K562 (cell line): Measurements from ENCODE around the gene MFAP3L. TPM values are rescaled to one million over a fixed set of nuclear protein-coding genes. Genes with fewer than 3 reads are reported as not detected.

Experiments
- ATAC-seq: fragments of 200-7000 bp; cut with Tn5 transposase; 3 replicates; pipeline ENCODE4 v1.9.1; 2020; ENCODE audit warnings: moderate library complexity
- BruUV-seq: library from RNA; stranded (reverse); fragments of 400-500 nt; replicated peaks from 2 replicates; lab custom pipeline; 2021; lab: Mats Ljungman, UMichigan
- CTCF ChIA-PET: fragments of 300-600 bp; formaldehyde crosslinking; extraction: SDS; loops from one replicate; lab custom pipeline; 2021; ENCODE audit warnings: low intra/inter-chr PET ratio; lab: Yijun Ruan, JAX
- POLR2A ChIA-PET: fragments of 300-600, 350-650 bp; sonication (Branson Sonifier 250); formaldehyde crosslinking; extraction: SDS; loops from one replicate; lab custom pipeline; 2021; ENCODE audit warnings: antibody characterized with exemption, inconsistent platforms; lab: Yijun Ruan, JAX
- DNase-seq, 4 experiments: peaks; one replicate each; pipeline versions ENCODE4 v3.0.0 to v3.0.0-alpha.2; 2011 to 2018; ENCODE audit warnings: low spot score in 3 of 4, mixed read lengths in 3 of 4; ENCODE audit errors: extremely low read depth in 1 of 4
- FAIRE-seq: peaks from 2 replicates; lab custom pipeline; 2011; peaks lifted over from hg19 to GRCh38; lab: Jason Lieb, UNC
- H2AFZ ChIP-seq: 2 replicates; pipeline ENCODE4 v1.6.0; 2011; ENCODE audit warnings: low read depth, low read length, control low read depth, inconsistent platforms
- H3K27ac ChIP-seq: fragments of 200-600 bp; 3 replicates; pipeline ENCODE4 v1.8.0; 2011; ENCODE audit warnings: low read depth, mild to moderate bottlenecking, control low read depth, inconsistent platforms, low read length, moderate library complexity, mixed read lengths; ENCODE audit errors: extremely low read depth
- H3K27me3 ChIP-seq, 2 experiments: fragments of 300-600 bp in 1 of 2; 2 replicates in 1 of 2; 3 replicates in 1 of 2; pipeline versions ENCODE4 v1.6.0 to v1.8.0; 2011; ENCODE audit warnings: inconsistent platforms in 2 of 2, low read length in 2 of 2, mild to moderate bottlenecking in 1 of 2, mixed read lengths in 1 of 2, moderate library complexity in 1 of 2; ENCODE audit not compliant: control insufficient read depth in 2 of 2, insufficient read depth in 2 of 2
- H3K36me3 ChIP-seq: fragments of 300-600 bp; 3 replicates; pipeline ENCODE4 v1.8.0; 2011; ENCODE audit warnings: mild to moderate bottlenecking, low read length, inconsistent platforms; ENCODE audit not compliant: control insufficient read depth, insufficient read depth
- H3K4me1 ChIP-seq, 2 experiments: fragments of 200-600 bp in 1 of 2; replicated peaks in 1 of 2; 2 replicates in 1 of 2; 3 replicates in 1 of 2; pipeline versions ENCODE4 v1.5.1 to v1.8.0; 2011; ENCODE audit warnings: inconsistent platforms in 2 of 2, low read length in 2 of 2, mild to moderate bottlenecking in 1 of 2, mixed read lengths in 1 of 2, moderate library complexity in 1 of 2; ENCODE audit not compliant: control insufficient read depth in 2 of 2, insufficient read depth in 2 of 2
- H3K4me2 ChIP-seq: 2 replicates; pipeline ENCODE4 v1.6.1; 2011; ENCODE audit warnings: low read length, control low read depth, inconsistent platforms, mixed read lengths; ENCODE audit not compliant: insufficient read depth
- H3K4me3 ChIP-seq: fragments of 200-600 bp; sonication (generic), shearing (Covaris generic); 2 replicates; pipeline ENCODE4 v1.5.1; 2016; ENCODE audit warnings: control low read depth, inconsistent platforms
- H3K79me2 ChIP-seq: fragments of 200-600 bp; 3 replicates; pipeline ENCODE4 v1.8.0; 2011; ENCODE audit warnings: low read length, inconsistent platforms; ENCODE audit not compliant: control insufficient read depth, insufficient read depth
- H3K9ac ChIP-seq, 2 experiments: 2 replicates each; pipeline versions ENCODE4 v1.6.0 to v1.6.1; 2011; ENCODE audit warnings: low read depth in 2 of 2, low read length in 2 of 2, control low read depth in 1 of 2, inconsistent platforms in 1 of 2, mild to moderate bottlenecking in 1 of 2, mixed read lengths in 1 of 2; ENCODE audit not compliant: insufficient read depth in 1 of 2
- H3K9me1 ChIP-seq: one replicate; pipeline ENCODE4 v1.6.0; 2011; ENCODE audit warnings: inconsistent platforms, mild to moderate bottlenecking, low read length, moderate library complexity; ENCODE audit not compliant: control insufficient read depth, insufficient read depth
- H3K9me3 ChIP-seq: replicated peaks from 2 replicates; pipeline ENCODE4 v1.5.1; 2011; ENCODE audit warnings: low read depth, low read length, inconsistent platforms; ENCODE audit not compliant: control insufficient read depth, insufficient read depth
- H4K20me1 ChIP-seq: replicated peaks from 2 replicates; pipeline ENCODE4 v1.6.1; 2011; ENCODE audit warnings: low read length, inconsistent platforms, mixed read lengths; ENCODE audit not compliant: control insufficient read depth, insufficient read depth
- E2F4 ChIP-seq: sonication (generic); formaldehyde crosslinking; IDR thresholded peaks from 2 replicates; pipeline ENCODE4 v1.8.0; 2022; ENCODE audit warnings: mild to moderate bottlenecking, low read depth, missing genetic modification reagents
- HEY1 ChIP-seq: fragments of 250-450 bp; sonication (Bioruptor Pico); IDR thresholded peaks from 2 replicates; pipeline ENCODE4 v1.5.0; 2020; ENCODE audit warnings: mild to moderate bottlenecking, moderate library complexity, borderline replicate concordance
- TAF1 ChIP-seq: IDR thresholded peaks from 2 replicates; pipeline ENCODE4 v1.6.1; 2011; ENCODE audit warnings: mild to moderate bottlenecking, low read length, moderate library complexity; ENCODE audit not compliant: insufficient read depth, control insufficient read depth, severe bottlenecking; ENCODE audit errors: extremely low read depth
- WGBS: fragments of 100-300 bp; shearing (Covaris generic); methylation state at CpG from one replicate; pipeline ENCODE4 v1.1.6; 2016; ENCODE audit warnings: low coverage, mixed read lengths; ENCODE audit not compliant: insufficient coverage; ENCODE audit errors: missing lambda C conversion rate; 5-methylcytosine and 5-hydroxymethylcytosine counted together
- in situ Hi-C: fragments of 300-500 bp; cut with MboI; formaldehyde crosslinking; loops from 4 replicates; pipeline ENCODE4 v1.15.0; 2018; ENCODE audit warnings: inconsistent platforms, mixed read lengths
- intact Hi-C: fragments of 100-400 bp; cut with micrococcal nuclease; formaldehyde crosslinking; loops from 2 replicates; pipeline ENCODE4 v1.14.2; 2022
- polyA plus RNA-seq, 8 experiments: library from polyadenylated mRNA; depleted of rRNA in 4 of 8; stranded (reverse) in 5 of 8; unstranded in 3 of 8; fragments of >200 nt; fragmentation: Nextera tagmentation in 2 of 8; fragmentation: Illumina TruSeq in 1 of 8; extraction: Ambion mirVana in 2 of 8; extraction: Trizol in 1 of 8; gene quantifications; 2 replicates each; pipeline versions ENCODE4 v1.2.1 to v1.2.3, GENCODE V29; 2011 to 2014; ENCODE audit warnings: inconsistent platforms in 1 of 8, missing spikeins in 1 of 8
- total RNA-seq, 7 experiments: library from RNA; depleted of rRNA in 6 of 7; stranded (reverse); fragments of >200 nt in 6 of 7; fragmentation: Illumina TruSeq in 2 of 7; extraction: Trizol in 2 of 7; gene quantifications; 2 replicates each; pipeline versions ENCODE4 v1.2.1 to v1.2.3, GENCODE V29; 2011 to 2021; ENCODE audit warnings: low replicate concordance in 1 of 7

The MFAP3L gene
- total and polyA plus RNA-seq, 9 of the 15 experiments (the other 6 are each of a cell fraction or from before 2014, with no cell fraction given), result 0.06 to 0.25 (median 0.20) TPM; not detected in 3

- TF ChIP-seq TAF1, result no peak
- TF ChIP-seq, all 486 proteins: peak for 0
These were observed 62.2 kb downstream of the MFAP3L start (continued) for GRCh38 chr4:169963998-169964397.

DNA sequence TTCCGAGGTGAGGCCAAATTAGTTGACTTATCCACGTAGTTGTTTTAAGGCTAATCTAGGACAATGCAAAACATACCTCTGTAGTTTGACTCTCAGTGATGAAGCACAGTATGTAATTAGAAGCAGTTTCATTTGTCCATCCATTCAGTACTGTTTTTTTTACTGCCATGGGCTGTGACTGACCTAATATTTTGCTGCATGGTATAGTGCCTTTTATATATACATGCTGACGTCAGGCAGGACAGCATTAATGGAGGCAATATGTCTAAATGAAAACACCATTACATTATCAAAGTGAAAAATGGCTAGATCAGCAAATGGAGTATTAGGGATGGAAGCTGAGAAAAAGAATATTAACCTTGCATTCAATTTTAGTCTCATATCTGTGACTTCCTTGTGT, 66.9 kb downstream of the MFAP3L start:
- no peaks in the 10 kb centered on the region for H3K9me1 ChIP-seq
- H2AFZ ChIP-seq, result no peak overlapping the region
- no peak for TF ChIP-seq HEY1 (CRISPR knock-in tag)
- TF ChIP-seq E2F4 (CRISPR knock-in tag), result no peak
- intact Hi-C loops (no loop called here), in situ Hi-C loops (no loop called here)
- no TSS peak for BruUV-seq
- ATAC-seq (no peak), FAIRE-seq (no peak), DNase-seq (no peak)
- ChIA-PET CTCF (no interaction called here), POLR2A (no interaction called here)
- no peaks in the 10 kb centered on the region for H3K9me3 ChIP-seq
- no peak overlapping the region for H3K9ac ChIP-seq
- H3K79me2 ChIP-seq, result no peaks in the 10 kb centered on the region
- H4K20me1 ChIP-seq, result no peaks in the 10 kb centered on the region
- 0% methylated on average over 3 of the region's 3 CpGs for WGBS
- H3K4me3 ChIP-seq, result no peak overlapping the region
- H3K4me1 ChIP-seq, result no peaks in the 10 kb centered on the region
- H3K27ac ChIP-seq, result no peak overlapping the region
- no peaks in the 10 kb centered on the region for H3K27me3 ChIP-seq
- no peak overlapping the region for H3K4me2 ChIP-seq
- no peaks in the 10 kb centered on the region for H3K36me3 ChIP-seq
